Gastrocnemius medialis (tissue), 4 donors: Measurements from ENCODE around the gene POLD2. TPM values are rescaled to one million over a fixed set of nuclear protein-coding genes. Genes with fewer than 3 reads are reported as not detected.

ENCODE experiments used
- ATAC-seq, 2 donors: fragments of 150-250 bp; one replicate each; pipeline ENCODE4 v1.9.1; 2016
- DNase-seq, 2 donors: peaks; one replicate each; pipeline ENCODE4 v3.0.0-alpha.2; 2019
- H3K27ac ChIP-seq, 4 donors: fragments of 200-600 bp; sonication (generic); 1 replicate in 1 of 4; 2 replicates in 3 of 4; pipeline ENCODE4 v1.5.1; 2016 to 2018; ENCODE audit warnings: mild to moderate bottlenecking in 2 of 4, moderate library complexity in 1 of 4
- H3K27me3 ChIP-seq, 3 donors: fragments of 200-600 bp; sonication (generic) in 2 of 3; 1 replicate in 1 of 3; 2 replicates in 2 of 3; pipeline versions ENCODE4 v1.5.1 to v1.6.0; 2016 to 2019; ENCODE audit warnings: mild to moderate bottlenecking in 1 of 3, moderate library complexity in 1 of 3
- H3K36me3 ChIP-seq, 2 donors: fragments of 200-600 bp; sonication (generic) in 1 of 2; one replicate each; pipeline ENCODE4 v1.5.1; 2017 to 2018
- H3K4me1 ChIP-seq, 2 donors: fragments of 200-600 bp; sonication (generic) in 1 of 2; one replicate each; pipeline ENCODE4 v1.5.1; 2016 to 2017; ENCODE audit warnings: mild to moderate bottlenecking in 2 of 2
- H3K4me3 ChIP-seq, 4 donors: fragments of 200-600 bp; sonication (generic) in 3 of 4; 1 replicate in 1 of 4; 2 replicates in 3 of 4; pipeline ENCODE4 v1.5.1; 2016 to 2019; ENCODE audit warnings: mild to moderate bottlenecking in 2 of 4
- H3K9me3 ChIP-seq, 3 donors: fragments of 200-600 bp; sonication (generic) in 2 of 3; 1 replicate in 1 of 3; 2 replicates in 2 of 3; pipeline ENCODE4 v1.5.1; 2016 to 2019
- POLR2A ChIP-seq, 2 donors: fragments of 450-650 bp; IDR thresholded peaks; one replicate each; pipeline ENCODE4 v1.6.1; 2017; ENCODE audit warnings: antibody characterized with exemption in 2 of 2, mild to moderate bottlenecking in 2 of 2, moderate library complexity in 2 of 2
- in situ Hi-C, 4 donors: fragments of 200-750 bp; cut with MboI; loops; one replicate each; pipeline versions ENCODE4 v1.15.0 to v1.8.0; 2017; ENCODE audit warnings: low sequenced_read_pairs in 4 of 4
- intact Hi-C: fragments of 100-400 bp; cut with DNase I; formaldehyde crosslinking; loops from one replicate; pipeline ENCODE4 v1.15.1; 2023; ENCODE audit warnings: low total_unique reads
- microRNA-seq, 2 donors: library from miRNA; unstranded; fragments of <30 nt; microRNA quantifications; one replicate each; pipeline ENCODE4, GENCODE V29; 2016; ENCODE audit warnings: borderline replicate concordance in 2 of 2
- total RNA-seq, 4 donors: library from RNA; depleted of rRNA; stranded (reverse); fragments of >200 nt; gene quantifications; one replicate each; pipeline versions ENCODE4 v1.1.0 to v1.2.3, GENCODE V29; 2016
- TF ChIP-seq, protein P1 (sequence below), 5 experiments: fragments of 450-650 bp in 3 of 5; fragments of 200-600 bp in 2 of 5; sonication (generic) in 2 of 5; IDR thresholded peaks in 4 of 5; conservative IDR thresholded peaks in 1 of 5; 1 replicate in 4 of 5; 2 replicates in 1 of 5; pipeline ENCODE4 v1.5.1; 2016 to 2019; ENCODE audit warnings: antibody characterized with exemption in 5 of 5, mild to moderate bottlenecking in 3 of 5, moderate library complexity in 3 of 5

POLD2 gene
- total RNA-seq, 4 donors from 2014 or later: 69.4 to 93.0 (median 77.7) TPM

- in situ Hi-C loops: no loop called here
- ATAC-seq (no peak), DNase-seq (peak in 1 of 2 donors; percentile 25)
- TF ChIP-seq POLR2A (IDR thresholded peaks at IDR 0.05): no peak
- TF ChIP-seq, protein P1, sequence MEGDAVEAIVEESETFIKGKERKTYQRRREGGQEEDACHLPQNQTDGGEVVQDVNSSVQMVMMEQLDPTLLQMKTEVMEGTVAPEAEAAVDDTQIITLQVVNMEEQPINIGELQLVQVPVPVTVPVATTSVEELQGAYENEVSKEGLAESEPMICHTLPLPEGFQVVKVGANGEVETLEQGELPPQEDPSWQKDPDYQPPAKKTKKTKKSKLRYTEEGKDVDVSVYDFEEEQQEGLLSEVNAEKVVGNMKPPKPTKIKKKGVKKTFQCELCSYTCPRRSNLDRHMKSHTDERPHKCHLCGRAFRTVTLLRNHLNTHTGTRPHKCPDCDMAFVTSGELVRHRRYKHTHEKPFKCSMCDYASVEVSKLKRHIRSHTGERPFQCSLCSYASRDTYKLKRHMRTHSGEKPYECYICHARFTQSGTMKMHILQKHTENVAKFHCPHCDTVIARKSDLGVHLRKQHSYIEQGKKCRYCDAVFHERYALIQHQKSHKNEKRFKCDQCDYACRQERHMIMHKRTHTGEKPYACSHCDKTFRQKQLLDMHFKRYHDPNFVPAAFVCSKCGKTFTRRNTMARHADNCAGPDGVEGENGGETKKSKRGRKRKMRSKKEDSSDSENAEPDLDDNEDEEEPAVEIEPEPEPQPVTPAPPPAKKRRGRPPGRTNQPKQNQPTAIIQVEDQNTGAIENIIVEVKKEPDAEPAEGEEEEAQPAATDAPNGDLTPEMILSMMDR (IDR thresholded peaks at IDR 0.05 in 4 of 5, conservative IDR thresholded peaks at IDR 0.05 in 1 of 5): no peak
- no peaks in the 10 kb centered on the region for H3K27me3 ChIP-seq
- H3K36me3 ChIP-seq: no peaks in the 10 kb centered on the region
- H3K27ac ChIP-seq: peak overlapping the region; percentile 85 to 95 (median 90)
- H3K4me3 ChIP-seq: no peak overlapping the region
- peaks cover 56 to 72% of the 10 kb centered on the region in 2 donors for H3K4me1 ChIP-seq
- H3K9me3 ChIP-seq: no peaks in the 10 kb centered on the region
- intact Hi-C loops: loop anchor here (5.0 kb wide), 2 partner anchors 256 to 516 kb away; partner anchors contain the start of gene TMED4
Observed at GRCh38 chr7:44066494-44067063, 56.8 kb downstream of the POLD2 start.

DNA sequence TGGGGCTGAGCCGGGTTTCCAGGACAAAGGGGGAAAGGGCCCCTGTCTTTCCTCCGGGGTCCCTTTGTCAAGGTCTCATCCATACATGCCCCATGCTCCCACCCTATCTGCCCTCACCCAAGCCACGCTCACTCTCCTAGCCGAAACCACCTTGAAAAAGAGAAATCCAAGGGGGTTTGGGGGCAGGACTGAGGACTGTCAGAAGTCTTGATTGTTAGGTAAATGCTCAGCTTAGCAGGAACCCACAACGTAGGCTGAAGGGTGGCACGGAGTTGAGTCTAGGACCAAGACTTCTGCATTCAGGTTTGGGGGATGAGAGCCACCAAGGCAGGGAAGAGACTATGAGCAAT, 57.3 kb downstream of the POLD2 start:
- Histone ChIP-seq H3K4me1 (peaks cover 54 to 70% of the 10 kb centered on the region in 2 donors), H3K27ac (peak overlapping the region; percentile 85 to 95 (median 90)), H3K9me3 (no peaks in the 10 kb centered on the region), H3K36me3 (peaks cover 0 to 2% of the 10 kb centered on the region in 2 donors), H3K27me3 (no peaks in the 10 kb centered on the region), H3K4me3 (no peak overlapping the region)
- ATAC-seq: no peak
- intact Hi-C loops: loop anchor here (5.0 kb wide), 2 partner anchors 256 to 516 kb away; partner anchors contain the start of gene TMED4
- TF ChIP-seq POLR2A (IDR thresholded peaks at IDR 0.05): no peak
- TF ChIP-seq, protein P1 (IDR thresholded peaks at IDR 0.05 in 4 of 5, conservative IDR thresholded peaks at IDR 0.05 in 1 of 5): no peak
- in situ Hi-C loops: no loop called here
- DNase-seq: no peak

DNA sequence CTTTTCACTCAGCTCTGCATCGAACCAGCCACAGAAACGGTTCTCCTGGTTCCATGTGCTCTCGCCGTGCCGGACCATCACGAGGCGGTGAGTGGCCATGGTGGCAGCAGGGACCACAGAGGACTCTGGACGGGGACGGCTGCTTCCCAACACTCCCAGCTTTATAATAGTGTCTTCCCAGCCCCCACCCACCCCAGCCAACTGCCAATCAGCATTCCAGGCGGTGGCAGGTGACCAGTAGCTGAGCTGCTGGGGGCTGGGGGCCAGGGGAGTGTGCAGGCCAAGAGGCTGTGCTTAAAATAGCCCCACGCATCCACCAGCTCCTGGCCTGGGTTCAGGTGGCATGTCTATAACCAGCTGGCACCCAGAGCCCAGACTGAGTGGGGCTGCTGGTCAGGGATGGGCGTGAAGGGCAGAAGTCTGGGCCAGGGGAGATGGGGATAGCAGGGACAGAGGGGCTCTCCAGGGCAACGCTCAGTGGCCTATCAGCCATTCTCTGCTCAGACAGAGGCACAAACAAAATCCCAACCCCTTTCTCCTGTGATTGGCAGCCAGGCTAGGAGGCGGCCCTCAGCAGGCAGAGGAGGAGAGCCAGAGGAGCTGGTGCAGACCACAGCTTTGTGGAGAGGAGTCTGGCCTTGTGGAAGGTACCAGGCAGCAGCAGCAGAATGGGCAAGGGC, 57.8 kb downstream of the POLD2 start, which contains the start of gene PGAM2:
Gene PGAM2 (minus strand): TSS at position 137 of the 680 bp plus-strand sequence. CDS start 38 bp downstream, at position 99.
- Histone ChIP-seq H3K9me3 (no peaks in the 10 kb centered on the region), H3K27me3 (no peaks in the 10 kb centered on the region), H3K4me1 (peaks cover 56 to 70% of the 10 kb centered on the region in 2 donors), H3K27ac (peak within 1 kb of the TSS; percentile 85 to 95 (median 90)), H3K36me3 (peaks cover 0 to 7% of the 10 kb centered on the region in 2 donors), H3K4me3 (peak within 1 kb of the TSS; percentile 27 to 53 (median 46))
- peak; percentile 89 to 96 for DNase-seq
- in situ Hi-C loops (no loop called here), intact Hi-C loops (loop anchor here (2.0 to 5.0 kb wide), 3 partner anchors 17 to 517 kb away; partner anchors contain the start of genes POLM and TMED4)
- TF ChIP-seq POLR2A (IDR thresholded peaks at IDR 0.05): peak; percentile 73 to 75
- TF ChIP-seq, protein P1 (IDR thresholded peaks at IDR 0.05 in 4 of 5, conservative IDR thresholded peaks at IDR 0.05 in 1 of 5): no peak
- peak; percentile 65 to 73 for ATAC-seq

DNA sequence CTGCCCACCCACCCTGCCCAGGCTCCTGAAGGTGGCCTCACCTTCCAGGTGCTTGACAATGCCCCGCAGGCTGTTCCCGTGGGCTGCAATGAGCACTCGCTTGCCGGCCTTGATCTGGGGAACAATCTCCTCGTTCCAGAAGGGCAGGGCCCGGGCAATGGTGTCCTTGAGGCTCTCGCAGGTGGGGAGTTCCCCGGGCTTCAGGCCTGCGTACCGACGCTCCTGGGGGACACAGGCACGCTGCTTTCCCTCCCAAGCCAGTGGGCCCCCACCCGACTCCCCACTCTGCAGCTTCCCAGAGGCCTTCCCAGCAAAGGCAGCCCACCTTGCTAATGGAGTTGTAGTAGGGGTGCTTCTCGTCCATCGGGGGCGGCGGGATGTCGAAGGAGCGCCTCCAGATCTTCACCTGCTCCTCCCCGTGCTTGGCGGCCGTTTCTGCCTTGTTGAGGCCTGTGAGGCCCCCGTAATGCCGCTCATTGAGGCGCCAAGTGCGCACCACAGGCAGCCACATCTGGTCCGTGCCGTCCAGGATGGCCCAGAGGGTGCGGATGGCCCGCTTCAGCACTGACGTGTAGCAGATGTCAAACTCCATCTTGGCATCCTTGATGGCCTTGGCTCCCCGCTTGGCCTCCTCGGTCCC, 58.4 kb downstream of the POLD2 start:
- Histone ChIP-seq H3K27ac (peak overlapping the region; percentile 85 to 95 (median 90)), H3K9me3 (no peaks in the 10 kb centered on the region), H3K4me3 (peak overlapping the region; percentile 27 to 53 (median 46)), H3K27me3 (no peaks in the 10 kb centered on the region), H3K36me3 (peaks cover 0 to 12% of the 10 kb centered on the region in 2 donors), H3K4me1 (peaks cover 56 to 70% of the 10 kb centered on the region in 2 donors)
- DNase-seq (peak in 1 of 2 donors; percentile 29), ATAC-seq (peak in 1 of 2 donors; percentile 20)
- no peak for TF ChIP-seq POLR2A (IDR thresholded peaks at IDR 0.05)
- TF ChIP-seq, protein P1 (IDR thresholded peaks at IDR 0.05 in 4 of 5, conservative IDR thresholded peaks at IDR 0.05 in 1 of 5): no peak
- in situ Hi-C loops (no loop called here), intact Hi-C loops (loop anchor here (2.0 to 5.0 kb wide), 3 partner anchors 18 to 517 kb away; partner anchors contain the start of genes POLM and TMED4)

Small RNAs within 50 kb of the gene (microRNA-seq; reads per million reads assigned to microRNA genes)
- gene MIR6838: 0.85 to 2.4 reads per million in 2 donors

Other genes with a start within 250 kb of the POLD2 start
- gene URGCP, start 217.0 kb downstream of the POLD2 start, total RNA-seq: 10 to 100 TPM; 29.0 to 47.7 (median 38.3) TPM
- 100 to 1,000 TPM in 2 of 4 donors, 10 to 100 TPM in 2; 71.0 to 116 (median 105) TPM for gene UBE2D4, start 197.1 kb downstream of the POLD2 start, total RNA-seq
- gene SPDYE1, start 125.7 kb downstream of the POLD2 start, total RNA-seq: not detected
- 10 to 100 TPM; 48.0 to 77.2 (median 56.0) TPM for gene DBNL, start 78.8 kb downstream of the POLD2 start, total RNA-seq
- gene PGAM2, start 58.0 kb downstream of the POLD2 start, total RNA-seq: 100 to 1,000 TPM; 129 to 355 (median 306) TPM
- gene POLM, start 41.0 kb downstream of the POLD2 start, total RNA-seq: 10 to 100 TPM; 11.1 to 34.6 (median 17.3) TPM
- 10 to 100 TPM in 2 of 4 donors, 1 to 10 TPM in 2; 5.8 to 23.6 (median 15.9) TPM for gene AEBP1, start 19.2 kb downstream of the POLD2 start, total RNA-seq
- gene MYL7, start 17.8 kb upstream of the POLD2 start, total RNA-seq: 1 to 10 TPM in 1 of 4 donors, not detected in 3; 2.6 TPM
- gene GCK, start 65.9 kb upstream of the POLD2 start, total RNA-seq: under 1 TPM in 1 of 4 donors, not detected in 3; 0.33 TPM
- gene YKT6, start 77.4 kb upstream of the POLD2 start, total RNA-seq: 10 to 100 TPM; 37.9 to 79.5 (median 72.5) TPM
- gene CAMK2B, start 202.0 kb upstream of the POLD2 start, total RNA-seq: 10 to 100 TPM; 35.3 to 64.8 (median 46.0) TPM